IPS-NIHi7 (cell line): ENCODE results near the gene SPATA31A5.
"Not testable (repeated sequence)": the region's sequence is repeated elsewhere in the genome, so short reads cannot be mapped to it uniquely, and the experiment has no call there.

Experiments
- DNase-seq: peaks from one replicate; pipeline ENCODE4 v3.0.0; 2012; ENCODE audit warnings: mixed read lengths; ENCODE audit errors: extremely low spot score

SPATA31A5 gene

GRCh38 chr9:60914107-60914506 is at the start of gene SPATA31A5:
TSS of gene SPATA31A5 (plus strand) at chr9:60914407. CDS start at chr9:60914436, 29 bp downstream.
- DNase-seq = not testable (repeated sequence)

GRCh38 chr9:60962990-60963350 is 48.8 kb downstream of the SPATA31A5 start:
- not testable (repeated sequence) for DNase-seq

GRCh38 chr9:60966382-60966781 is 52.2 kb downstream of the SPATA31A5 start:
- not testable (repeated sequence) for DNase-seq
